GM12878 (cell line): ENCODE measurements around the gene NINJ1. TPM values are rescaled to one million over a fixed set of nuclear protein-coding genes. Genes with fewer than 3 reads are reported as not detected.

Experiments used
- ATAC-seq: fragments of 200-7000 bp; cut with Tn5 transposase; 3 replicates; pipeline ENCODE4 v1.9.1; 2020; ENCODE audit warnings: mild to moderate bottlenecking, moderate library complexity
- BruUV-seq: library from RNA; stranded (reverse); fragments of 400-500 nt; replicated peaks from 2 replicates; lab custom pipeline; 2021; lab: Mats Ljungman, UMichigan
- CTCF ChIA-PET: fragments of 300-600 bp; sonication (Branson Sonifier 250); formaldehyde crosslinking; extraction: SDS; loops from one replicate; lab custom pipeline; 2021; ENCODE audit warnings: inconsistent platforms; lab: Yijun Ruan, JAX
- POLR2A ChIA-PET: fragments of 350-600 bp; formaldehyde crosslinking; extraction: SDS; loops from one replicate; lab custom pipeline; 2021; ENCODE audit warnings: inconsistent platforms; lab: Charles Lee
- RAD21 ChIA-PET: fragments of 300-600 bp; sonication (Branson Sonifier 250); formaldehyde crosslinking; loops from one replicate; lab custom pipeline; 2023; ENCODE audit warnings: antibody characterized with exemption; ENCODE audit not compliant: unreplicated experiment; lab: Charles Lee
- SMC1A ChIA-PET: fragments of 300-600 bp; sonication (Branson Sonifier 250); formaldehyde crosslinking; loops from one replicate; lab custom pipeline; 2023; ENCODE audit not compliant: unreplicated experiment, uncharacterized antibody; lab: Charles Lee
- DNase-seq: peaks from one replicate; pipeline ENCODE4 v3.0.0-alpha.2; 2011; ENCODE audit warnings: low read depth, low spot score
- FAIRE-seq: peaks from 3 replicates; lab custom pipeline; 2011; peaks lifted over from hg19 to GRCh38; lab: Jason Lieb, UNC
- H2AFZ ChIP-seq: 2 replicates; pipeline ENCODE4 v1.6.0; 2011; ENCODE audit warnings: low read depth, low read length, control low read depth; ENCODE audit not compliant: control insufficient read depth
- H3K27ac ChIP-seq: 2 replicates; pipeline ENCODE4 v1.5.1; 2011; ENCODE audit warnings: control low read depth; ENCODE audit not compliant: control insufficient read depth, insufficient read depth
- H3K27me3 ChIP-seq, 2 experiments: replicated peaks in 1 of 2; 2 replicates each; pipeline versions ENCODE4 v1.6.0 to v1.6.1; 2011; ENCODE audit warnings: low read length in 1 of 2; ENCODE audit not compliant: control insufficient read depth in 2 of 2, insufficient read depth in 2 of 2
- H3K36me3 ChIP-seq, 2 experiments: 2 replicates each; pipeline ENCODE4 v1.5.1; 2011; ENCODE audit warnings: low read length in 1 of 2; ENCODE audit not compliant: control insufficient read depth in 2 of 2, insufficient read depth in 2 of 2
- H3K4me1 ChIP-seq: 2 replicates; pipeline ENCODE4 v1.6.1; 2011; ENCODE audit warnings: mild to moderate bottlenecking, low read length, moderate library complexity, mixed read lengths; ENCODE audit not compliant: control insufficient read depth, insufficient read depth
- H3K4me2 ChIP-seq: 2 replicates; pipeline ENCODE4 v1.6.0; 2011; ENCODE audit warnings: control low read depth; ENCODE audit not compliant: control insufficient read depth, insufficient read depth
- H3K4me3 ChIP-seq: fragments of 200-600 bp; sonication (generic); 2 replicates; pipeline ENCODE4 v1.5.1; 2016
- H3K79me2 ChIP-seq: 2 replicates; pipeline ENCODE4 v1.6.0; 2011; ENCODE audit warnings: low read length; ENCODE audit not compliant: control insufficient read depth, insufficient read depth
- H3K9ac ChIP-seq: 2 replicates; pipeline ENCODE4 v1.8.0; 2011; ENCODE audit warnings: low read length, control low read depth, mixed read lengths; ENCODE audit not compliant: control insufficient read depth, insufficient read depth
- H3K9me3 ChIP-seq: replicated peaks from 3 replicates; pipeline ENCODE4 v1.5.1; 2011; ENCODE audit warnings: mild to moderate bottlenecking, low read length; ENCODE audit not compliant: control insufficient read depth, insufficient read depth
- H4K20me1 ChIP-seq: 2 replicates; pipeline ENCODE4 v1.6.0; 2011; ENCODE audit not compliant: control insufficient read depth, insufficient read depth
- CBX5 ChIP-seq: sonication (generic); IDR thresholded peaks from 2 replicates; pipeline ENCODE4 v1.6.1; 2016; ENCODE audit warnings: low read depth, moderate library complexity, mild to moderate bottlenecking, inconsistent platforms
- E2F8 ChIP-seq: fragments of 450-650 bp; IDR thresholded peaks from 2 replicates; pipeline ENCODE4 v1.6.1; 2018; ENCODE audit warnings: mild to moderate bottlenecking, low read depth, moderate library complexity; ENCODE audit not compliant: partially characterized antibody
- EED ChIP-seq: sonication (generic); IDR thresholded peaks from 2 replicates; pipeline ENCODE4 v1.6.1; 2016; ENCODE audit warnings: antibody characterized with exemption, low read depth
- GABPA ChIP-seq: IDR thresholded peaks from 2 replicates; pipeline ENCODE4 v1.6.1; 2014; ENCODE audit warnings: antibody characterized with exemption, low read depth, mild to moderate bottlenecking, inconsistent platforms
- KAT2A ChIP-seq: conservative IDR thresholded peaks from 2 replicates; pipeline ENCODE4 v1.6.1; 2011; ENCODE audit warnings: low read depth, low read length; ENCODE audit not compliant: control insufficient read depth
- MEF2A ChIP-seq: IDR thresholded peaks from 2 replicates; pipeline ENCODE4 v1.6.1; 2011; ENCODE audit warnings: low read depth, mild to moderate bottlenecking, low read length, moderate library complexity; ENCODE audit not compliant: insufficient read depth
- MYB ChIP-seq: fragments of 150-350 bp; IDR thresholded peaks from 2 replicates; pipeline ENCODE4 v1.6.1; 2014; ENCODE audit warnings: mild to moderate bottlenecking, low read depth, low read length, borderline replicate concordance
- NFIC ChIP-seq: IDR thresholded peaks from 2 replicates; pipeline ENCODE4 v1.6.1; 2012; ENCODE audit warnings: low read depth, mild to moderate bottlenecking, inconsistent platforms, low read length, moderate library complexity
- RAD21 ChIP-seq: IDR thresholded peaks from 2 replicates; pipeline ENCODE4 v1.6.1; 2011; ENCODE audit warnings: mild to moderate bottlenecking, low read depth, low read length, moderate library complexity; ENCODE audit not compliant: insufficient read depth
- RAD51 ChIP-seq: fragments of 450-650 bp; IDR thresholded peaks from 2 replicates; pipeline ENCODE4 v1.6.1; 2016; ENCODE audit warnings: moderate library complexity, mild to moderate bottlenecking, inconsistent platforms
- SIX5 ChIP-seq: IDR thresholded peaks from 2 replicates; pipeline ENCODE4 v1.6.1; 2011; ENCODE audit warnings: mild to moderate bottlenecking, low read depth, low read length, moderate library complexity; ENCODE audit not compliant: severe bottlenecking
- SKIL ChIP-seq: fragments of 450-650 bp; IDR thresholded peaks from 2 replicates; pipeline ENCODE4 v1.6.1; 2017; ENCODE audit warnings: mild to moderate bottlenecking, low read depth, inconsistent platforms; ENCODE audit not compliant: poor library complexity, severe bottlenecking
- STAT3 ChIP-seq: IDR thresholded peaks from 2 replicates; pipeline ENCODE4 v1.6.1; 2011; ENCODE audit warnings: low read depth, low read length, improper control_type of control experiment
- WGBS: methylation state at CpG from one replicate; pipeline ENCODE4 v1.1.6; 2016; ENCODE audit warnings: low lambda C conversion rate; ENCODE audit not compliant: insufficient replicate concordance, insufficient coverage; ENCODE audit errors: missing lambda C conversion rate; 5-methylcytosine and 5-hydroxymethylcytosine counted together
- in situ Hi-C: fragments of 300-500 bp; cut with MboI; formaldehyde crosslinking; loops from 9 replicates; pipeline ENCODE4 v1.14.3; 2018; ENCODE audit warnings: mixed read lengths
- intact Hi-C: fragments of 100-400 bp; cut with micrococcal nuclease; formaldehyde crosslinking; loops from one replicate; pipeline ENCODE4 v1.14.2; 2022; ENCODE audit not compliant: unreplicated experiment
- polyA plus RNA-seq, 11 experiments: library from polyadenylated mRNA; depleted of rRNA in 4 of 11; unstranded in 6 of 11; stranded (reverse) in 5 of 11; fragments of >200 nt; fragmentation: Nextera tagmentation in 4 of 11; fragmentation: Illumina TruSeq in 1 of 11; extraction: Ambion mirVana in 4 of 11; extraction: Trizol in 1 of 11; gene quantifications; 1 replicate in 1 of 11; 2 replicates in 10 of 11; pipeline versions ENCODE4 v1.2.1 to v1.2.3, GENCODE V29; 2011 to 2016; ENCODE audit warnings: inconsistent platforms in 2 of 11, missing spikeins in 2 of 11, low read depth in 1 of 11
- total RNA-seq, 4 experiments: library from RNA; depleted of rRNA in 3 of 4; stranded (reverse); fragments of >200 nt in 3 of 4; fragmentation: Illumina TruSeq in 1 of 4; extraction: Trizol in 1 of 4; gene quantifications; 2 replicates each; pipeline versions ENCODE4 v1.2.1 to v1.2.3, GENCODE V29; 2013 to 2021

NINJ1 gene
- total and polyA plus RNA-seq, 10 of the 15 experiments (the other 5 are each of a cell fraction or from before 2014, with no cell fraction given), result 0.64 to 33.5 (median 17.1) TPM

GRCh38 chr9:93089024-93089423 is 45.0 kb downstream of the NINJ1 start:
- Histone ChIP-seq H2AFZ (no peak overlapping the region), H3K9ac (no peak overlapping the region), H4K20me1 (no peaks in the 10 kb centered on the region), H3K4me2 (no peak overlapping the region), H3K79me2 (no peaks in the 10 kb centered on the region), H3K36me3 (peaks cover 7 to 15% of the 10 kb centered on the region in 2 experiments), H3K27me3 (no peaks in the 10 kb centered on the region), H3K27ac (no peak overlapping the region), H3K4me3 (no peak overlapping the region), H3K4me1 (peaks cover 36% of the 10 kb centered on the region), H3K9me3 (peaks cover 10% of the 10 kb centered on the region)
- ChIA-PET SMC1A (no interaction called here), RAD21 (no interaction called here), CTCF (interaction anchor here (1.0 to 1.5 kb wide), 2 partner anchors 20 to 85 kb away, joined by 4 to 6 read pairs; no protein-coding TSS in a partner anchor), POLR2A (no interaction called here)
- WGBS, result 87% methylated on average over 5 of the region's 5 CpGs
- intact Hi-C loops (no loop called here), in situ Hi-C loops (no loop called here)
- ATAC-seq (no peak), FAIRE-seq (no peak), DNase-seq (no peak)
- TF ChIP-seq E2F8, result no peak
- BruUV-seq, result no TSS peak

GRCh38 chr9:93088656-93089015 is 45.4 kb downstream of the NINJ1 start:
- BruUV-seq, result no TSS peak
- H3K4me2 ChIP-seq, result no peak overlapping the region
- no peaks in the 10 kb centered on the region for H3K79me2 ChIP-seq
- in situ Hi-C loops (no loop called here), intact Hi-C loops (no loop called here)
- H3K27me3 ChIP-seq, result no peaks in the 10 kb centered on the region
- RAD21 ChIA-PET, result no interaction called here
- SMC1A ChIA-PET, result no interaction called here
- no peak overlapping the region for H3K4me3 ChIP-seq
- H3K36me3 ChIP-seq, result peaks cover 8 to 15% of the 10 kb centered on the region in 2 experiments
- H4K20me1 ChIP-seq, result no peaks in the 10 kb centered on the region
- no peak overlapping the region for H2AFZ ChIP-seq
- WGBS, result 95% methylated on average over 4 of the region's 4 CpGs
- FAIRE-seq (no peak), DNase-seq (no peak), ATAC-seq (no peak)
- POLR2A ChIA-PET, result interaction anchor here (1.2 kb wide), 1 partner anchor 20 kb away, joined by 3 read pairs; no protein-coding TSS in a partner anchor
- H3K27ac ChIP-seq, result no peak overlapping the region
- H3K4me1 ChIP-seq, result peaks cover 32% of the 10 kb centered on the region
- peaks cover 10% of the 10 kb centered on the region for H3K9me3 ChIP-seq
- H3K9ac ChIP-seq, result no peak overlapping the region
- CTCF ChIA-PET, result interaction anchor here (0.6 to 1.5 kb wide), 3 partner anchors 21 to 130 kb away, joined by 3 to 6 read pairs (median 4); no protein-coding TSS in a partner anchor
- TF ChIP-seq GABPA (no peak), SKIL (no peak), STAT3 (no peak), RAD51 (no peak), NFIC (no peak), MEF2A (no peak), RAD21 (no peak), MYB (no peak), EED (no peak), SIX5 (no peak), KAT2A (no peak), CBX5 (no peak)
